HL-60 (cell line): Measurements from ENCODE around the gene AP3S1.

ENCODE experiments used
- DNase-seq, 2 experiments: peaks; one replicate each; pipeline ENCODE4 v3.0.0-alpha.2; 2010 to 2020; ENCODE audit warnings: low read depth in 1 of 2, low spot score in 1 of 2
- H3K27ac ChIP-seq: fragments of 250-450 bp; sonication (Bioruptor Pico); replicated peaks from 2 replicates; pipeline ENCODE4 v1.5.1; 2020; ENCODE audit warnings: mild to moderate bottlenecking, moderate library complexity
- H3K27me3 ChIP-seq: fragments of 250-450 bp; sonication (Bioruptor Pico); 2 replicates; pipeline ENCODE4 v1.5.1; 2021; ENCODE audit warnings: mild to moderate bottlenecking, moderate library complexity; ENCODE audit not compliant: insufficient read depth, poor library complexity, severe bottlenecking
- H3K4me3 ChIP-seq: replicated peaks from 2 replicates; pipeline ENCODE4 v1.5.1; 2011; ENCODE audit warnings: mild to moderate bottlenecking, control low read depth, low read length; ENCODE audit not compliant: insufficient read depth
- GABPA ChIP-seq: IDR thresholded peaks from 2 replicates; pipeline ENCODE4 v1.6.1; 2012; ENCODE audit warnings: low read depth
- POLR2AphosphoS5 ChIP-seq: IDR thresholded peaks from 2 replicates; pipeline ENCODE4 v1.6.1; 2012; ENCODE audit warnings: low read depth
- SPI1 ChIP-seq: IDR thresholded peaks from 2 replicates; pipeline ENCODE4 v1.6.1; 2012; ENCODE audit warnings: low read depth, mild to moderate bottlenecking, borderline replicate concordance
- TF ChIP-seq, protein P1 (sequence below): IDR thresholded peaks from one replicate; pipeline ENCODE4 v1.5.1; 2011; ENCODE audit warnings: low read length, control low read depth, inconsistent platforms; ENCODE audit not compliant: insufficient read depth
- TF ChIP-seq, protein P2 (sequence below): IDR thresholded peaks from 2 replicates; pipeline ENCODE4 v1.6.1; 2012; ENCODE audit warnings: low read depth; ENCODE audit not compliant: insufficient replicate concordance

AP3S1 gene

DNA sequence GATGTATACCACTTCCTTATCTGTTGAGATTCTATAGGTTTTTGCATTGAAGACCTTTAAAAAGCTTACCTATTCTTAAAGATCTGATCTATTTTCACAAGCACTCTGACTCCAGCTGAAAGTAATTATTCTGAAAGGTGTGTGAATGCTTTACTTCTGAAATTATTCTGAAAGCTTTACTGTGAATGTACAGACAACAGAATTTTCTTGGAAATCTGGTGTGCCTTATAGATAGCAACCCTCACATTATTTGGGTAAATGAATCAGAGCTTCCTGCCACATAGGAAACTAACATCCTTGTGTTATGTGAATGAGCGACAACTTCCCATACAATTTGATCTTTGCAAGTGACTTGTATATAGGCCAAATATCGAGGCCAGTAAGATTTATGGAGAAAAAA, 31.8 kb upstream of the AP3S1 start:
- H3K27ac ChIP-seq, result no peak overlapping the region
- H3K4me3 ChIP-seq, result no peak overlapping the region
- TF ChIP-seq, protein P1, sequence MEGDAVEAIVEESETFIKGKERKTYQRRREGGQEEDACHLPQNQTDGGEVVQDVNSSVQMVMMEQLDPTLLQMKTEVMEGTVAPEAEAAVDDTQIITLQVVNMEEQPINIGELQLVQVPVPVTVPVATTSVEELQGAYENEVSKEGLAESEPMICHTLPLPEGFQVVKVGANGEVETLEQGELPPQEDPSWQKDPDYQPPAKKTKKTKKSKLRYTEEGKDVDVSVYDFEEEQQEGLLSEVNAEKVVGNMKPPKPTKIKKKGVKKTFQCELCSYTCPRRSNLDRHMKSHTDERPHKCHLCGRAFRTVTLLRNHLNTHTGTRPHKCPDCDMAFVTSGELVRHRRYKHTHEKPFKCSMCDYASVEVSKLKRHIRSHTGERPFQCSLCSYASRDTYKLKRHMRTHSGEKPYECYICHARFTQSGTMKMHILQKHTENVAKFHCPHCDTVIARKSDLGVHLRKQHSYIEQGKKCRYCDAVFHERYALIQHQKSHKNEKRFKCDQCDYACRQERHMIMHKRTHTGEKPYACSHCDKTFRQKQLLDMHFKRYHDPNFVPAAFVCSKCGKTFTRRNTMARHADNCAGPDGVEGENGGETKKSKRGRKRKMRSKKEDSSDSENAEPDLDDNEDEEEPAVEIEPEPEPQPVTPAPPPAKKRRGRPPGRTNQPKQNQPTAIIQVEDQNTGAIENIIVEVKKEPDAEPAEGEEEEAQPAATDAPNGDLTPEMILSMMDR, result no peak
- TF ChIP-seq SPI1, result no peak
- no peak for TF ChIP-seq POLR2AphosphoS5
- TF ChIP-seq, protein P2, sequence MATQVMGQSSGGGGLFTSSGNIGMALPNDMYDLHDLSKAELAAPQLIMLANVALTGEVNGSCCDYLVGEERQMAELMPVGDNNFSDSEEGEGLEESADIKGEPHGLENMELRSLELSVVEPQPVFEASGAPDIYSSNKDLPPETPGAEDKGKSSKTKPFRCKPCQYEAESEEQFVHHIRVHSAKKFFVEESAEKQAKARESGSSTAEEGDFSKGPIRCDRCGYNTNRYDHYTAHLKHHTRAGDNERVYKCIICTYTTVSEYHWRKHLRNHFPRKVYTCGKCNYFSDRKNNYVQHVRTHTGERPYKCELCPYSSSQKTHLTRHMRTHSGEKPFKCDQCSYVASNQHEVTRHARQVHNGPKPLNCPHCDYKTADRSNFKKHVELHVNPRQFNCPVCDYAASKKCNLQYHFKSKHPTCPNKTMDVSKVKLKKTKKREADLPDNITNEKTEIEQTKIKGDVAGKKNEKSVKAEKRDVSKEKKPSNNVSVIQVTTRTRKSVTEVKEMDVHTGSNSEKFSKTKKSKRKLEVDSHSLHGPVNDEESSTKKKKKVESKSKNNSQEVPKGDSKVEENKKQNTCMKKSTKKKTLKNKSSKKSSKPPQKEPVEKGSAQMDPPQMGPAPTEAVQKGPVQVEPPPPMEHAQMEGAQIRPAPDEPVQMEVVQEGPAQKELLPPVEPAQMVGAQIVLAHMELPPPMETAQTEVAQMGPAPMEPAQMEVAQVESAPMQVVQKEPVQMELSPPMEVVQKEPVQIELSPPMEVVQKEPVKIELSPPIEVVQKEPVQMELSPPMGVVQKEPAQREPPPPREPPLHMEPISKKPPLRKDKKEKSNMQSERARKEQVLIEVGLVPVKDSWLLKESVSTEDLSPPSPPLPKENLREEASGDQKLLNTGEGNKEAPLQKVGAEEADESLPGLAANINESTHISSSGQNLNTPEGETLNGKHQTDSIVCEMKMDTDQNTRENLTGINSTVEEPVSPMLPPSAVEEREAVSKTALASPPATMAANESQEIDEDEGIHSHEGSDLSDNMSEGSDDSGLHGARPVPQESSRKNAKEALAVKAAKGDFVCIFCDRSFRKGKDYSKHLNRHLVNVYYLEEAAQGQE, result no peak
- TF ChIP-seq GABPA, result no peak

DNA sequence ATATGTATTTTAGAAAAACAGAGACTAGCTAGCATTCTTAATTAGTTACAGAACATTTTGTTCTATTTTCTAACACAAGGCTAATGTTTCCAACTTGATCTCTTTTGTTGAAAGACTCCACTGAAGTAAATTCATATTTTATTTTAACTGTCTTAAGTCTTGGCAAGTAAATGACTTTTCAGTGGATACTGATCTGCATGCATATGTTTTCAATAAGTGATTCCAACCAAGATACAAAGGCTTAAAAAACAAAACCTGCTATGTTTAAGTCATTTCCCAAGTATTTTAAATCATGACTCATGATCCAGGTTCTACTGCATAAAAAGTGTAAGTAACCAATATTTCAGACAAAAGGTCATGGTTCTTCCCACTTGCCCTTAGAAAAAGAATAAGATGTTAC, 31.0 kb upstream of the AP3S1 start:
- TF ChIP-seq, protein P1, result no peak
- TF ChIP-seq POLR2AphosphoS5 (no peak), SPI1 (no peak), GABPA (no peak)
- TF ChIP-seq, protein P2, result no peak
- no peak for DNase-seq
- Histone ChIP-seq H3K27me3 (no peaks in the 10 kb centered on the region), H3K27ac (no peak overlapping the region), H3K4me3 (no peak overlapping the region)

More for the DNA sequence above, 31.8 kb upstream of the AP3S1 start:
- DNase-seq, result no peak
- H3K27me3 ChIP-seq, result no peaks in the 10 kb centered on the region

DNA sequence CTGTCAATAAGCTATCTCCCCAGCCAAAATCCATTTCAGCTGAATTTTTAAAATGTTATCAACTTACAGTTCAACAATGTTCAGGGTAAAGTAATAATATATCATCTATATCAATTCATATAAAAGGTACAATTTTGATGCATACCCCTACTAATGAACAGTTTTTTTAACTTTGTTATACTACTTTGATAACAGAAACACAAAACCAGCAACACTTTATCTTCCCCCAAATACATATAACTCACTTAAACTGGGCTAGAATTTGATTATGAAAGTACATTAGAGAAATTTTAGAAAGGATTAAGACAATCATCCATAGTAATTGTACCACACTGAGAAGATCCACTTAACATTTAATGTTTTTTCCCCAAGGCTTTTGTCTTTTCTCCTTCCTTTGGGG, 30.3 kb upstream of the AP3S1 start:
- TF ChIP-seq GABPA (no peak), POLR2AphosphoS5 (no peak)
- TF ChIP-seq, protein P2, result no peak
- DNase-seq, result no peak
- Histone ChIP-seq H3K27ac (no peak overlapping the region), H3K4me3 (no peak overlapping the region), H3K27me3 (no peaks in the 10 kb centered on the region)
